K562 (cell line): ENCODE results near the gene CFL1. TPM values are rescaled to one million over a fixed set of nuclear protein-coding genes. Genes with fewer than 3 reads are reported as not detected.

Experiments used
- ATAC-seq: fragments of 200-7000 bp; cut with Tn5 transposase; 3 replicates; pipeline ENCODE4 v1.9.1; 2020; ENCODE audit warnings: moderate library complexity
- BruUV-seq: library from RNA; stranded (reverse); fragments of 400-500 nt; replicated peaks from 2 replicates; lab custom pipeline; 2021; lab: Mats Ljungman, UMichigan
- CTCF ChIA-PET: fragments of 300-600 bp; formaldehyde crosslinking; extraction: SDS; loops from one replicate; lab custom pipeline; 2021; ENCODE audit warnings: low intra/inter-chr PET ratio; lab: Yijun Ruan, JAX
- POLR2A ChIA-PET: fragments of 300-600, 350-650 bp; sonication (Branson Sonifier 250); formaldehyde crosslinking; extraction: SDS; loops from one replicate; lab custom pipeline; 2021; ENCODE audit warnings: antibody characterized with exemption, inconsistent platforms; lab: Yijun Ruan, JAX
- DNase-seq, 4 experiments: peaks; one replicate each; pipeline versions ENCODE4 v3.0.0 to v3.0.0-alpha.2; 2011 to 2018; ENCODE audit warnings: low spot score in 3 of 4, mixed read lengths in 3 of 4; ENCODE audit errors: extremely low read depth in 1 of 4
- FAIRE-seq: peaks from 2 replicates; lab custom pipeline; 2011; peaks lifted over from hg19 to GRCh38; lab: Jason Lieb, UNC
- H2AFZ ChIP-seq: 2 replicates; pipeline ENCODE4 v1.6.0; 2011; ENCODE audit warnings: low read depth, low read length, control low read depth, inconsistent platforms
- H3K27ac ChIP-seq: fragments of 200-600 bp; 3 replicates; pipeline ENCODE4 v1.8.0; 2011; ENCODE audit warnings: low read depth, mild to moderate bottlenecking, control low read depth, inconsistent platforms, low read length, moderate library complexity, mixed read lengths; ENCODE audit errors: extremely low read depth
- H3K27me3 ChIP-seq, 2 experiments: fragments of 300-600 bp in 1 of 2; 2 replicates in 1 of 2; 3 replicates in 1 of 2; pipeline versions ENCODE4 v1.6.0 to v1.8.0; 2011; ENCODE audit warnings: inconsistent platforms in 2 of 2, low read length in 2 of 2, mild to moderate bottlenecking in 1 of 2, mixed read lengths in 1 of 2, moderate library complexity in 1 of 2; ENCODE audit not compliant: control insufficient read depth in 2 of 2, insufficient read depth in 2 of 2
- H3K36me3 ChIP-seq: fragments of 300-600 bp; 3 replicates; pipeline ENCODE4 v1.8.0; 2011; ENCODE audit warnings: mild to moderate bottlenecking, low read length, inconsistent platforms; ENCODE audit not compliant: control insufficient read depth, insufficient read depth
- H3K4me1 ChIP-seq, 2 experiments: fragments of 200-600 bp in 1 of 2; replicated peaks in 1 of 2; 2 replicates in 1 of 2; 3 replicates in 1 of 2; pipeline versions ENCODE4 v1.5.1 to v1.8.0; 2011; ENCODE audit warnings: inconsistent platforms in 2 of 2, low read length in 2 of 2, mild to moderate bottlenecking in 1 of 2, mixed read lengths in 1 of 2, moderate library complexity in 1 of 2; ENCODE audit not compliant: control insufficient read depth in 2 of 2, insufficient read depth in 2 of 2
- H3K4me2 ChIP-seq: 2 replicates; pipeline ENCODE4 v1.6.1; 2011; ENCODE audit warnings: low read length, control low read depth, inconsistent platforms, mixed read lengths; ENCODE audit not compliant: insufficient read depth
- H3K4me3 ChIP-seq: fragments of 200-600 bp; sonication (generic), shearing (Covaris generic); 2 replicates; pipeline ENCODE4 v1.5.1; 2016; ENCODE audit warnings: control low read depth, inconsistent platforms
- H3K79me2 ChIP-seq: fragments of 200-600 bp; 3 replicates; pipeline ENCODE4 v1.8.0; 2011; ENCODE audit warnings: low read length, inconsistent platforms; ENCODE audit not compliant: control insufficient read depth, insufficient read depth
- H3K9ac ChIP-seq, 2 experiments: 2 replicates each; pipeline versions ENCODE4 v1.6.0 to v1.6.1; 2011; ENCODE audit warnings: low read depth in 2 of 2, low read length in 2 of 2, control low read depth in 1 of 2, inconsistent platforms in 1 of 2, mild to moderate bottlenecking in 1 of 2, mixed read lengths in 1 of 2; ENCODE audit not compliant: insufficient read depth in 1 of 2
- H3K9me1 ChIP-seq: one replicate; pipeline ENCODE4 v1.6.0; 2011; ENCODE audit warnings: inconsistent platforms, mild to moderate bottlenecking, low read length, moderate library complexity; ENCODE audit not compliant: control insufficient read depth, insufficient read depth
- H3K9me3 ChIP-seq: replicated peaks from 2 replicates; pipeline ENCODE4 v1.5.1; 2011; ENCODE audit warnings: low read depth, low read length, inconsistent platforms; ENCODE audit not compliant: control insufficient read depth, insufficient read depth
- H4K20me1 ChIP-seq: replicated peaks from 2 replicates; pipeline ENCODE4 v1.6.1; 2011; ENCODE audit warnings: low read length, inconsistent platforms, mixed read lengths; ENCODE audit not compliant: control insufficient read depth, insufficient read depth
- ATF6 ChIP-seq: sonication (generic); formaldehyde crosslinking; IDR thresholded peaks from 2 replicates; pipeline ENCODE4 v1.4.0; 2020; ENCODE audit warnings: mild to moderate bottlenecking, missing genetic modification reagents
- CREM ChIP-seq: IDR thresholded peaks from 2 replicates; pipeline ENCODE4 v1.6.1; 2014; ENCODE audit warnings: antibody characterized with exemption, low read depth
- EP400 ChIP-seq: fragments of 450-650 bp; IDR thresholded peaks from 2 replicates; pipeline ENCODE4 v1.6.1; 2017; ENCODE audit warnings: antibody characterized with exemption, mild to moderate bottlenecking, moderate library complexity
- ETV1 ChIP-seq: fragments of 450-650 bp; conservative IDR thresholded peaks from 2 replicates; pipeline ENCODE4 v1.6.1; 2016; ENCODE audit warnings: missing genetic modification characterization, control low read depth, low read depth, missing compliant biosample characterization
- HIVEP1 ChIP-seq: fragments of 250-450 bp; sonication (Bioruptor Pico); IDR thresholded peaks from 2 replicates; pipeline ENCODE4 v1.4.0; 2020; ENCODE audit warnings: mild to moderate bottlenecking
- ID3 ChIP-seq, 2 experiments: fragments of 250-450 bp in 1 of 2; fragments of 450-650 bp in 1 of 2; sonication (Bioruptor Pico) in 1 of 2; IDR thresholded peaks; 2 replicates each; pipeline versions ENCODE4 v1.6.1 to v1.8.0; 2016 to 2021; ENCODE audit warnings: mild to moderate bottlenecking in 2 of 2, moderate library complexity in 2 of 2, missing compliant biosample characterization in 1 of 2, missing genetic modification characterization in 1 of 2
- POLR2A ChIP-seq: fragments of 450-650 bp; conservative IDR thresholded peaks from 2 replicates; pipeline ENCODE4 v1.6.1; 2016
- ZNF263 ChIP-seq: sonication (generic); formaldehyde crosslinking; IDR thresholded peaks from 2 replicates; pipeline ENCODE4 v1.8.0; 2022; ENCODE audit warnings: mild to moderate bottlenecking, missing genetic modification reagents, borderline replicate concordance
- ZNF766 ChIP-seq: fragments of 200-800 bp; sonication (Bioruptor generic); conservative IDR thresholded peaks from 2 replicates; pipeline ENCODE4 v1.6.1; 2016; ENCODE audit warnings: missing genetic modification characterization, missing compliant biosample characterization
- ZZZ3 ChIP-seq: fragments of 450-650 bp; IDR thresholded peaks from 2 replicates; pipeline ENCODE4 v1.6.1; 2016; ENCODE audit warnings: antibody characterized with exemption, mild to moderate bottlenecking, moderate library complexity
- WGBS: fragments of 100-300 bp; shearing (Covaris generic); methylation state at CpG from one replicate; pipeline ENCODE4 v1.1.6; 2016; ENCODE audit warnings: low coverage, mixed read lengths; ENCODE audit not compliant: insufficient coverage; ENCODE audit errors: missing lambda C conversion rate; 5-methylcytosine and 5-hydroxymethylcytosine counted together
- in situ Hi-C: fragments of 300-500 bp; cut with MboI; formaldehyde crosslinking; loops from 4 replicates; pipeline ENCODE4 v1.15.0; 2018; ENCODE audit warnings: inconsistent platforms, mixed read lengths
- intact Hi-C: fragments of 100-400 bp; cut with micrococcal nuclease; formaldehyde crosslinking; loops from 2 replicates; pipeline ENCODE4 v1.14.2; 2022
- polyA plus RNA-seq, 8 experiments: library from polyadenylated mRNA; depleted of rRNA in 4 of 8; stranded (reverse) in 5 of 8; unstranded in 3 of 8; fragments of >200 nt; fragmentation: Nextera tagmentation in 2 of 8; fragmentation: Illumina TruSeq in 1 of 8; extraction: Ambion mirVana in 2 of 8; extraction: Trizol in 1 of 8; gene quantifications; 2 replicates each; pipeline versions ENCODE4 v1.2.1 to v1.2.3, GENCODE V29; 2011 to 2014; ENCODE audit warnings: inconsistent platforms in 1 of 8, missing spikeins in 1 of 8
- total RNA-seq, 7 experiments: library from RNA; depleted of rRNA in 6 of 7; stranded (reverse); fragments of >200 nt in 6 of 7; fragmentation: Illumina TruSeq in 2 of 7; extraction: Trizol in 2 of 7; gene quantifications; 2 replicates each; pipeline versions ENCODE4 v1.2.1 to v1.2.3, GENCODE V29; 2011 to 2021; ENCODE audit warnings: low replicate concordance in 1 of 7

The CFL1 gene
- total and polyA plus RNA-seq, 9 of the 15 experiments (the other 6 are each of a cell fraction or from before 2014, with no cell fraction given): 105 to 1,101 (median 859) TPM

- BruUV-seq: no TSS peak
- FAIRE-seq (no peak), ATAC-seq (no peak), DNase-seq (no peak)
- Histone ChIP-seq H3K27ac (peak overlapping the region; percentile 66; the same call in 1 of the 3 replicates), H3K36me3 (peaks cover 35% of the 10 kb centered on the region), H2AFZ (no peak overlapping the region; the same call in 1 of the 2 replicates), H4K20me1 (peaks cover 9% of the 10 kb centered on the region), H3K9me3 (no peaks in the 10 kb centered on the region), H3K27me3 (no peaks in the 10 kb centered on the region), H3K4me1 (peaks cover 42 to 67% of the 10 kb centered on the region in 2 experiments), H3K4me3 (peak overlapping the region; percentile 89; the same call in 1 of the 2 replicates), H3K79me2 (peaks cover 44% of the 10 kb centered on the region), H3K9ac (peak overlapping the region in 1 of 2 experiments; percentile 36; a peak in 1 of 4 replicates), H3K9me1 (no peaks in the 10 kb centered on the region), H3K4me2 (peak overlapping the region; percentile 99)
- intact Hi-C loops: loop anchor here (5.0 kb wide), 1 partner anchor 44 kb away; the partner anchor contains the start of gene CFL1
- TF ChIP-seq EP400 (no peak), ZNF766 (CRISPR knock-in tag) (0 out of 2 replicates have a peak, but pooled peaks have one; percentile 3), ZZZ3 (no peak)
- POLR2A ChIA-PET: interaction anchor here (0.7 to 8.0 kb wide), 20 partner anchors 10 to 407 kb away, joined by 3 to 136 read pairs (median 6); partner anchors contain the start of genes C11orf68, CCDC85B, CFL1 and FIBP
- CTCF ChIA-PET: no interaction called here
- in situ Hi-C loops: no loop called here
- 70% methylated on average over 11 of the region's 11 CpGs for whole genome bisulfite sequencing
Measured at GRCh38 chr11:65900899-65901180, 42.9 kb upstream of the CFL1 start.

GRCh38 chr11:65900125-65900898, 42.3 kb upstream of the CFL1 start, which contains the start of gene FOSL1:
Gene FOSL1 (minus strand): TSS chr11:65900388. CDS start chr11:65900339, 49 bp downstream.
- no peaks in the 10 kb centered on the region for H3K9me1 ChIP-seq
- peak within 1 kb of the TSS; percentile 100 for H3K9ac ChIP-seq
- H3K27me3 ChIP-seq: no peaks in the 10 kb centered on the region
- FAIRE-seq (peak; percentile 48), ATAC-seq (peak; percentile 90), DNase-seq (peak; percentile 89 to 97 (median 92))
- no TSS peak for BruUV-seq
- H3K4me1 ChIP-seq: peaks cover 42 to 70% of the 10 kb centered on the region in 2 experiments
- H3K9me3 ChIP-seq: no peaks in the 10 kb centered on the region
- H4K20me1 ChIP-seq: peaks cover 14% of the 10 kb centered on the region
- peak within 1 kb of the TSS; percentile 99 for H3K4me2 ChIP-seq
- CTCF ChIA-PET: no interaction called here
- peak within 1 kb of the TSS; percentile 58 for H2AFZ ChIP-seq
- peak within 1 kb of the TSS; percentile 100 for H3K27ac ChIP-seq
- in situ Hi-C loops: no loop called here
- peak within 1 kb of the TSS; percentile 89 for H3K4me3 ChIP-seq
- intact Hi-C loops: loop anchor here (5.0 kb wide), 1 partner anchor 43 kb away; the partner anchor contains the start of gene CFL1
- POLR2A ChIA-PET: interaction anchor here (0.6 to 8.0 kb wide), 25 partner anchors 11 to 407 kb away, joined by 3 to 136 read pairs (median 5); partner anchors contain the start of genes C11orf68, CCDC85B, CFL1 and FIBP
- 2% methylated on average over 73 of the region's 80 CpGs for WGBS
- peaks cover 40% of the 10 kb centered on the region for H3K36me3 ChIP-seq
- H3K79me2 ChIP-seq: peaks cover 49% of the 10 kb centered on the region
- TF ChIP-seq ETV1 (tag) (no peak), HIVEP1 (CRISPR knock-in tag) (peak; percentile 99), ATF6 (CRISPR knock-in tag) (peak; percentile 73; the same call in 1 of the 2 replicates), CREM (peak; percentile 95), ZNF263 (peak; percentile 34; the same call in 1 of the 2 replicates), ID3 (CRISPR knock-in tag; IDR thresholded peaks at IDR 0.05) (no peak), ID3 (tag; IDR thresholded peaks at IDR 0.05) (peak; percentile 44; the same call in 1 of the 2 replicates), POLR2A (peak; percentile 97)
